ENCODE measurements around the gene NGDN. TPM values are rescaled to one million over a fixed set of nuclear protein-coding genes. Genes with fewer than 3 reads are reported as not detected.

NGDN gene
- total RNA-seq, 1 experiment from 2014 or later: 85.2 TPM

- Histone ChIP-seq H3K4me3 (no peak within 1 kb of the TSS), H3K9me3 (replicated peaks) (no peaks in the 10 kb centered on the region), H3K27me3 (no peaks in the 10 kb centered on the region), H3K27ac (peak within 1 kb of the TSS; percentile 50), H3K36me3 (no peaks in the 10 kb centered on the region), H3K4me1 (peaks cover 47% of the 10 kb centered on the region)
- peak; percentile 53 to 62 for DNase-seq
Measured at GRCh38 chr14:23435543-23436326, 33.8 kb upstream of the NGDN start, which contains the start of gene MYH7. TSS of gene MYH7 (minus strand) at chr14:23435660. CDS start at chr14:23433732, 1,928 bp downstream.

- Histone ChIP-seq H3K4me1 (peaks cover 49% of the 10 kb centered on the region), H3K4me3 (no peak overlapping the region), H3K27me3 (no peaks in the 10 kb centered on the region), H3K9me3 (replicated peaks) (no peaks in the 10 kb centered on the region), H3K27ac (peak overlapping the region; percentile 50), H3K36me3 (no peaks in the 10 kb centered on the region)
- DNase-seq: peak in 1 of 2 experiments; percentile 16
Measured at GRCh38 chr14:23436327-23437132, 33.0 kb upstream of the NGDN start.

- Histone ChIP-seq H3K27me3 (no peaks in the 10 kb centered on the region), H3K4me1 (peaks cover 49% of the 10 kb centered on the region), H3K36me3 (no peaks in the 10 kb centered on the region), H3K27ac (peak overlapping the region; percentile 85), H3K4me3 (peak overlapping the region; percentile 35; the same call in 1 of the 2 replicates), H3K9me3 (replicated peaks) (no peaks in the 10 kb centered on the region)
- DNase-seq: peak in 1 of 2 experiments; percentile 61
Measured at GRCh38 chr14:23437133-23438100, 32.1 kb upstream of the NGDN start.

GRCh38 chr14:23438101-23438971 is 31.2 kb upstream of the NGDN start:
- Histone ChIP-seq H3K27me3 (no peaks in the 10 kb centered on the region), H3K4me3 (peak overlapping the region; percentile 35), H3K4me1 (peaks cover 52% of the 10 kb centered on the region), H3K36me3 (no peaks in the 10 kb centered on the region), H3K27ac (peak overlapping the region; percentile 85), H3K9me3 (replicated peaks) (no peaks in the 10 kb centered on the region)
- DNase-seq: peak; percentile 92 to 96

- Histone ChIP-seq H3K36me3 (no peaks in the 10 kb centered on the region), H3K9me3 (replicated peaks) (no peaks in the 10 kb centered on the region), H3K27me3 (no peaks in the 10 kb centered on the region), H3K4me1 (peaks cover 62% of the 10 kb centered on the region), H3K4me3 (no peak overlapping the region), H3K27ac (peak overlapping the region; percentile 85)
- DNase-seq: no peak
Measured at GRCh38 chr14:23439107-23439835, 30.2 kb upstream of the NGDN start.

- no peaks in the 10 kb centered on the region for H3K36me3 ChIP-seq
- no peaks in the 10 kb centered on the region for H3K27me3 ChIP-seq
- peak in 1 of 2 experiments; percentile 33 for DNase-seq
- no peaks in the 10 kb centered on the region for H3K9me3 ChIP-seq (replicated peaks)
- peaks cover 55% of the 10 kb centered on the region for H3K4me1 ChIP-seq
- no peak overlapping the region for H3K4me3 ChIP-seq
- no peak overlapping the region for H3K27ac ChIP-seq
Measured at GRCh38 chr14:23441076-23441475, 28.4 kb upstream of the NGDN start.

- H3K4me3 ChIP-seq: no peak overlapping the region
- no peak overlapping the region for H3K27ac ChIP-seq
- H3K4me1 ChIP-seq: peaks cover 37% of the 10 kb centered on the region
- H3K27me3 ChIP-seq: no peaks in the 10 kb centered on the region
- no peaks in the 10 kb centered on the region for H3K9me3 ChIP-seq (replicated peaks)
- H3K36me3 ChIP-seq: no peaks in the 10 kb centered on the region
- no peak for DNase-seq
Measured at GRCh38 chr14:23442721-23443356, 26.7 kb upstream of the NGDN start.

- Histone ChIP-seq H3K27me3 (no peaks in the 10 kb centered on the region), H3K9me3 (replicated peaks) (no peaks in the 10 kb centered on the region), H3K27ac (peak overlapping the region; percentile 16; the same call in 1 of the 2 replicates), H3K36me3 (no peaks in the 10 kb centered on the region), H3K4me3 (no peak overlapping the region), H3K4me1 (peaks cover 32% of the 10 kb centered on the region)
- no peak for DNase-seq
Measured at GRCh38 chr14:23443411-23443812, 26.1 kb upstream of the NGDN start.

- no peaks in the 10 kb centered on the region for H3K36me3 ChIP-seq
- H3K4me1 ChIP-seq: peaks cover 29% of the 10 kb centered on the region
- no peaks in the 10 kb centered on the region for H3K9me3 ChIP-seq (replicated peaks)
- H3K4me3 ChIP-seq: no peak overlapping the region
- peak overlapping the region; percentile 16; the same call in 1 of the 2 replicates for H3K27ac ChIP-seq
- DNase-seq: peak in 1 of 2 experiments; percentile 46
- H3K27me3 ChIP-seq: no peaks in the 10 kb centered on the region
Measured at GRCh38 chr14:23443881-23444280, 25.6 kb upstream of the NGDN start.

GRCh38 chr14:23444314-23444713 is 25.2 kb upstream of the NGDN start:
- Histone ChIP-seq H3K4me1 (peaks cover 25% of the 10 kb centered on the region), H3K9me3 (replicated peaks) (no peaks in the 10 kb centered on the region), H3K27me3 (0 out of 2 replicates have a peak, but pooled peaks cover under 1% of the 10 kb centered on the region), H3K36me3 (no peaks in the 10 kb centered on the region), H3K27ac (peak overlapping the region; percentile 16; the same call in 1 of the 2 replicates), H3K4me3 (no peak overlapping the region)
- DNase-seq: peak in 1 of 2 experiments; percentile 44

GRCh38 chr14:23445773-23446172 is 23.7 kb upstream of the NGDN start:
- H3K27ac ChIP-seq: no peak overlapping the region
- H3K4me1 ChIP-seq: peaks cover 22% of the 10 kb centered on the region
- H3K27me3 ChIP-seq: peaks cover 3% of the 10 kb centered on the region; the same call in 1 of the 2 replicates
- H3K4me3 ChIP-seq: no peak overlapping the region
- H3K9me3 ChIP-seq (replicated peaks): no peaks in the 10 kb centered on the region
- H3K36me3 ChIP-seq: no peaks in the 10 kb centered on the region
- no peak for DNase-seq

GRCh38 chr14:23446291-23446851 is 23.1 kb upstream of the NGDN start:
- no peak for DNase-seq
- Histone ChIP-seq H3K4me3 (no peak overlapping the region), H3K4me1 (peaks cover 16% of the 10 kb centered on the region), H3K27ac (no peak overlapping the region), H3K27me3 (peaks cover 8% of the 10 kb centered on the region; the same call in 1 of the 2 replicates), H3K9me3 (replicated peaks) (no peaks in the 10 kb centered on the region), H3K36me3 (no peaks in the 10 kb centered on the region)
